Smooth muscle cell (in vitro differentiated cells): ENCODE results near the gene RBSN. TPM values are rescaled to one million over a fixed set of nuclear protein-coding genes. Genes with fewer than 3 reads are reported as not detected.
"Not testable (repeated sequence)": the region's sequence is repeated elsewhere in the genome, so short reads cannot be mapped to it uniquely, and the experiment has no call there.

ENCODE experiments used
- DNase-seq: peaks from one replicate; lab custom pipeline; 2025; ENCODE audit not compliant: unreplicated experiment; lab: John Stamatoyannopoulos, UW
- H2AFZ ChIP-seq: fragments of 200-600 bp; sonication (generic); 2 replicates; pipeline ENCODE4 v1.6.0; 2016; ENCODE audit warnings: antibody characterized with exemption, low read depth, mild to moderate bottlenecking
- H3F3A ChIP-seq: fragments of 200-600 bp; sonication (generic); 2 replicates; pipeline ENCODE4 v1.6.0; 2017; ENCODE audit warnings: antibody characterized with exemption, low read depth
- H3K27ac ChIP-seq: fragments of 200-600 bp; sonication (generic); 2 replicates; pipeline ENCODE4 v1.5.1; 2016; ENCODE audit warnings: low read depth, mild to moderate bottlenecking
- H3K27me3 ChIP-seq: fragments of 200-600 bp; sonication (generic); 2 replicates; pipeline ENCODE4 v1.6.1; 2016; ENCODE audit warnings: low read depth, mild to moderate bottlenecking
- H3K36me3 ChIP-seq: fragments of 200-600 bp; sonication (generic); 2 replicates; pipeline ENCODE4 v1.5.1; 2016; ENCODE audit warnings: low read depth
- H3K4me1 ChIP-seq: fragments of 200-600 bp; sonication (generic); 2 replicates; pipeline ENCODE4 v1.5.1; 2016; ENCODE audit warnings: low read depth
- H3K4me2 ChIP-seq: fragments of 200-600 bp; sonication (generic); 2 replicates; pipeline ENCODE4 v1.6.0; 2016; ENCODE audit warnings: mild to moderate bottlenecking
- H3K4me3 ChIP-seq: fragments of 200-600 bp; sonication (generic); 2 replicates; pipeline ENCODE4 v1.5.1; 2016; ENCODE audit warnings: mild to moderate bottlenecking
- H3K79me2 ChIP-seq: fragments of 200-600 bp; sonication (generic); 2 replicates; pipeline ENCODE4 v1.6.0; 2016; ENCODE audit warnings: low read depth, mild to moderate bottlenecking
- H3K9ac ChIP-seq: fragments of 200-600 bp; sonication (generic); 2 replicates; pipeline ENCODE4 v1.6.0; 2016; ENCODE audit warnings: low read depth
- H3K9me3 ChIP-seq: fragments of 200-600 bp; sonication (generic); replicated peaks from 2 replicates; pipeline ENCODE4 v1.5.1; 2016; ENCODE audit warnings: low read depth
- H4K20me1 ChIP-seq: fragments of 200-600 bp; sonication (generic); 2 replicates; pipeline ENCODE4 v1.6.0; 2016; ENCODE audit warnings: low read depth
- WGBS: methylation state at CpG from one replicate; pipeline ENCODE4 v1.1.7; 2016; ENCODE audit warnings: low lambda C conversion rate; 5-methylcytosine and 5-hydroxymethylcytosine counted together
- polyA plus RNA-seq: library from polyadenylated mRNA; unstranded; fragments of >200 nt; fragmentation: Nextera tagmentation; extraction: Ambion mirVana; gene quantifications from 2 replicates; pipeline ENCODE4 v1.2.1, GENCODE V29; 2016
- total RNA-seq: library from RNA; depleted of rRNA; stranded (reverse); fragments of >200 nt; gene quantifications from 2 replicates; pipeline ENCODE4 v1.2.3, GENCODE V29; 2014
- TF ChIP-seq, protein P1 (sequence below): fragments of 200-600 bp; sonication (generic); IDR thresholded peaks from 2 replicates; pipeline ENCODE4 v1.5.1; 2017; ENCODE audit warnings: borderline replicate concordance, mild to moderate bottlenecking, antibody characterized with exemption; ENCODE audit not compliant: insufficient read depth, poor library complexity, severe bottlenecking

The RBSN gene
- total RNA-seq (19.2 and 28.7 TPM in 2 replicates), polyA plus RNA-seq (18.6 and 23.2 TPM in 2 replicates)

DNA sequence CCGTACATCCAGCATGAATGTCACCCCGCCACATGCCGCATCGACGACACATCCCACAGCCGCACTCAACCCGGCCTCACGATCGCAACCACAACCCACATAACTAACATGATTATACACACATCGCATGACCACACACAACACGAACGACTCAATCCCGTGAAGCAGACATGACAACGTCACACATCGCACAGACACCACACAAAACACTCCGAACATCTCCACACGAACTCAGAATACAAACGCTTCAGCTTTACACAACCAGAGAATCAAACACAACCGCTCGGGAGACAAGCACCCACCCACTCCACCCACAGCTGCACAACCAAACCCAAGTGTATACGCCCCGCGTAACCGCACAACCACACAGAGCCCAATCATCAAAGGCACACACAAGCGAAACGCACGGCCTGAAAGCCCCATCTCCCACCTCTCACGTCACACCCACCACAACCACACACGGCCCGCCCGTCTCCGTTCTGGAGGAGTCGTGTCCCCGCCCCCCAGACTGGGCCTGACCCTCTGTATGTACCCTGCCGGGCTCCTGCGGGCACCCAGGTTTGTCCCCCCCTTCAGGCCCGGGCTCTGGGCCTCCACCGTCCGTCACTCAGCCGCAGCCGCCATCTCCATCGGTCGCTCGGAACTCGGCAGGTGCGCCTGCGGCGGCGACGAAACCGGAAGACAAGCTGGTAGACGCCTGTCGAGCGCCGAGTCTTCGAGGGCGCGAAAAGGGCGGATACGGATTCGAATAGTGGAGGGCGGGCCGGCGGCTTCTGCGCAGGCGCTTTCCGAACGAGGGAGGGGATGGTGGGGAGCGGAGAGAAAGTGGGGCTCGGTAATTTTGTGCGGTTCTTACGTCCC is at the start of gene RBSN:
RBSN (minus strand) TSS at position 646 of the 861 bp plus-strand sequence. CDS start 3,028 bp downstream, outside the sequence.
- H3K4me2 ChIP-seq: peak within 1 kb of the TSS; percentile 92
- H3K36me3 ChIP-seq: peaks cover 5% of the 10 kb centered on the region
- H3K27me3 ChIP-seq: no peaks in the 10 kb centered on the region
- peak within 1 kb of the TSS; percentile 93 for H3K27ac ChIP-seq
- no peaks in the 10 kb centered on the region for H3F3A ChIP-seq
- peaks cover 21% of the 10 kb centered on the region for H3K79me2 ChIP-seq
- DNase-seq: peak; percentile 77
- H3K9ac ChIP-seq: peak within 1 kb of the TSS; percentile 98
- peak within 1 kb of the TSS; percentile 84 for H3K4me3 ChIP-seq
- H4K20me1 ChIP-seq: peaks cover 21% of the 10 kb centered on the region
- peak within 1 kb of the TSS; percentile 91 for H2AFZ ChIP-seq
- TF ChIP-seq, protein P1, sequence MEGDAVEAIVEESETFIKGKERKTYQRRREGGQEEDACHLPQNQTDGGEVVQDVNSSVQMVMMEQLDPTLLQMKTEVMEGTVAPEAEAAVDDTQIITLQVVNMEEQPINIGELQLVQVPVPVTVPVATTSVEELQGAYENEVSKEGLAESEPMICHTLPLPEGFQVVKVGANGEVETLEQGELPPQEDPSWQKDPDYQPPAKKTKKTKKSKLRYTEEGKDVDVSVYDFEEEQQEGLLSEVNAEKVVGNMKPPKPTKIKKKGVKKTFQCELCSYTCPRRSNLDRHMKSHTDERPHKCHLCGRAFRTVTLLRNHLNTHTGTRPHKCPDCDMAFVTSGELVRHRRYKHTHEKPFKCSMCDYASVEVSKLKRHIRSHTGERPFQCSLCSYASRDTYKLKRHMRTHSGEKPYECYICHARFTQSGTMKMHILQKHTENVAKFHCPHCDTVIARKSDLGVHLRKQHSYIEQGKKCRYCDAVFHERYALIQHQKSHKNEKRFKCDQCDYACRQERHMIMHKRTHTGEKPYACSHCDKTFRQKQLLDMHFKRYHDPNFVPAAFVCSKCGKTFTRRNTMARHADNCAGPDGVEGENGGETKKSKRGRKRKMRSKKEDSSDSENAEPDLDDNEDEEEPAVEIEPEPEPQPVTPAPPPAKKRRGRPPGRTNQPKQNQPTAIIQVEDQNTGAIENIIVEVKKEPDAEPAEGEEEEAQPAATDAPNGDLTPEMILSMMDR: no peak
- no peaks in the 10 kb centered on the region for H3K9me3 ChIP-seq
- WGBS: under 1% methylated on average over 71 of the region's 72 CpGs
- peaks cover 7% of the 10 kb centered on the region for H3K4me1 ChIP-seq

DNA sequence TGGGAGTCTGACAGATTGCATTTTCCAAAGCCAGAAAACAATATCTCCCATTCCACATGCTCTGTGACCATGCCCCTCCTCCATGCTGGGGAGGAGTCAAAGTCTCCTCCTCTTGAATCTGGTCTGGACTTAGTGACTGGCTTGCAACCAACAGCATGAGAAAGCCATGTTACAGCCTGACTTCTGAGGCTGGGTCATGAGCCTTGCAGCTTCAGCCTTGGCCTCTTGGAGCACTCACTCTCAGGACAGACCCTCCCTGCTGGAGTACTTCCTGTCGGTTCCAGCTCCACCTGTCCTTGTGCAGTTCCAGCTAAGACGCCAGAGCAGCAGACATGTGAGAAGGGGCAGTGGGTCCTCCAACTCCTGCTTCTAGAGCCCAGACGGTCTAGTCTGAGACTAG is 49.7 kb upstream of the RBSN start:
- no peak overlapping the region for H3K9ac ChIP-seq
- no peak for DNase-seq
- 36% methylated on average over 3 of the region's 3 CpGs for WGBS

GRCh38 chr3:15136885-15137284 is 37.9 kb upstream of the RBSN start:
- not testable (repeated sequence) for H3K4me1 ChIP-seq, DNase-seq, H3K27ac ChIP-seq, H3K79me2 ChIP-seq, H3K9me3 ChIP-seq, H2AFZ ChIP-seq, H3K36me3 ChIP-seq, H3K4me3 ChIP-seq, H3K4me2 ChIP-seq, H3F3A ChIP-seq, H4K20me1 ChIP-seq, H3K27me3 ChIP-seq, H3K9ac ChIP-seq
- 72% methylated on average over 4 of the region's 4 CpGs for WGBS

More for the DNA sequence above, 49.7 kb upstream of the RBSN start:
- H3K79me2 ChIP-seq: no peaks in the 10 kb centered on the region
- no peak overlapping the region for H3K4me2 ChIP-seq
- H3K9me3 ChIP-seq: no peaks in the 10 kb centered on the region
- no peak overlapping the region for H3K27ac ChIP-seq
- no peaks in the 10 kb centered on the region for H3K4me1 ChIP-seq
- H3K4me3 ChIP-seq: no peak overlapping the region
- H3F3A ChIP-seq: no peaks in the 10 kb centered on the region
- no peaks in the 10 kb centered on the region for H4K20me1 ChIP-seq
- H3K36me3 ChIP-seq: no peaks in the 10 kb centered on the region
- no peak overlapping the region for H2AFZ ChIP-seq
- peaks cover 44% of the 10 kb centered on the region for H3K27me3 ChIP-seq
- TF ChIP-seq, protein P1: no peak

DNA sequence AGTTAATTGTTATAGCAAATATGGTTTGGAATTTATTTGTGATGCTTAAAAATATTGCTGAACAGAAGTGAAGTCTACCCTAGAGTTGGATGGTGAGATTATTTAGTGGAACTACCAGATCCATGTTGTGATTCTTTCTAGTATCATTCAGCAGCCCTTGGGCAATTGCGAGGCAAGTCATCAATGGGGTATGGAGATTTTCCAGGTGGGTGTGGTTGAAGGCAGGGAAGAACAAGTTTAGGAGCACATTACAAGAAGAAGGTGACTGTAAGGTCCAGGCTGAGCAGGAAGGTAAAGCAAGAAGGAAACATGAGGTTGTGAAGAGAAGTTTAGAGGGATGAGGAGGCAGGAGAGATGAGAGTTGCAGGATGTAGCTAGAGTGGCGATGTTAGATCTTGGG is 36.0 kb upstream of the RBSN start:
- not testable (repeated sequence) for H2AFZ ChIP-seq, DNase-seq, H4K20me1 ChIP-seq, H3K9me3 ChIP-seq, H3F3A ChIP-seq, H3K4me3 ChIP-seq, H3K27ac ChIP-seq, H3K27me3 ChIP-seq, H3K36me3 ChIP-seq, H3K9ac ChIP-seq, H3K79me2 ChIP-seq, H3K4me1 ChIP-seq, H3K4me2 ChIP-seq
- 88% methylated on average over 2 of the region's 2 CpGs for WGBS

DNA sequence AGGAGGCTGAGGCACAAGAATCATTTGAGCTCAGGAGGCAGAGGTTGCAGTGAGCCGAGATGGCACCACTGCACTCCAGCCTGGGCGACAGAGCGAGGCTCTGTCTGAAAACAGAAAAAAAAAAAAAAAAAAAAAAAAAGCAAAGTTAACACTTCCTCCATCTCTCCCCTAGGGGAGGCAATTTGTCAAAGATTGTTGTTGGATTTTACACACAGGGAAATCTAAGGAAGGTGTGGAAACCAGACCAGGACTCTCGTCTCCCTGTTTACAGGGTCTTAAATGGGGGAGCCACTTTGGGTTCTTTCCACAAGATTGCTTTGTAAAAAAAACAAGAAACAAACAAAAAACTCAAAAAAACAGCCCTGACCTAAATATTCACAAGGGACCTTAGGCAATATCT is 29.5 kb upstream of the RBSN start:
- H2AFZ ChIP-seq, H3K36me3 ChIP-seq, H3K9me3 ChIP-seq, H3K9ac ChIP-seq, H3K4me3 ChIP-seq, H3F3A ChIP-seq, H3K27ac ChIP-seq, H3K79me2 ChIP-seq, H4K20me1 ChIP-seq, H3K4me2 ChIP-seq, H3K27me3 ChIP-seq, H3K4me1 ChIP-seq, DNase-seq: not testable (repeated sequence)
- WGBS: 41% methylated on average over 2 of the region's 4 CpGs

DNA sequence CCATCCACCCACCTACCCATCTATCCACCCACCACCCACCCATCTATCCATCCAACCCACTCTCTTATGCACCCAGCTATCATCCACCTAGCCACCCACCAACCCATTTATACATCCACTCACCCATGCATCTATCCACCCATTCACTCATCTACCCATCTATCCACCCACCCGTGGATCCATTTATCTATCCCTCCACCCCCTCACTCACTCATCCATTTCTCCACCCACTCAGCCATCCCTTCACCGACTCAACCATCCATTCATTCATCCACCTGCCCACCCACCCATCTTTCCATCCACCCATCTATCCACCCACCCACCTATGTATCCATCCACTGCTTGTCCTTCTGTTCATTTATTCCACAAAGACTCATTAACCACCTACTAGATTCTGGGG is 28.0 kb upstream of the RBSN start:
- not testable (repeated sequence) for H2AFZ ChIP-seq, H3K27me3 ChIP-seq, H3K36me3 ChIP-seq, H3K9ac ChIP-seq, H3K79me2 ChIP-seq, H4K20me1 ChIP-seq, H3F3A ChIP-seq, H3K4me2 ChIP-seq, DNase-seq, H3K4me1 ChIP-seq, H3K27ac ChIP-seq, H3K9me3 ChIP-seq, H3K4me3 ChIP-seq
- WGBS: 91% methylated on average over 2 of the region's 2 CpGs
